Esophagus (tissue), 2 donors: ENCODE data around the gene DCDC2C. TPM values are rescaled to one million over a fixed set of nuclear protein-coding genes. Genes with fewer than 3 reads are reported as not detected.

Experiments used
- H3K27ac ChIP-seq, 2 donors: one replicate each; pipeline ENCODE4 v1.5.1; 2013; ENCODE audit warnings: low read depth in 2 of 2, mild to moderate bottlenecking in 2 of 2, inconsistent platforms in 1 of 2, low read length in 1 of 2, moderate library complexity in 1 of 2
- H3K27me3 ChIP-seq, 2 donors: one replicate each; pipeline ENCODE4 v1.6.1; 2013; ENCODE audit warnings: low read length in 2 of 2, control low read depth in 1 of 2, mild to moderate bottlenecking in 1 of 2; ENCODE audit not compliant: insufficient read depth in 2 of 2, control insufficient read depth in 1 of 2
- H3K36me3 ChIP-seq, 2 donors: one replicate each; pipeline ENCODE4 v1.6.1; 2013; ENCODE audit warnings: low read length in 1 of 2; ENCODE audit not compliant: control insufficient read depth in 2 of 2, insufficient read depth in 2 of 2
- H3K4me1 ChIP-seq, 2 donors: one replicate each; pipeline ENCODE4 v1.6.1; 2013; ENCODE audit warnings: low read length in 1 of 2; ENCODE audit not compliant: control insufficient read depth in 2 of 2, insufficient read depth in 2 of 2
- H3K4me3 ChIP-seq, 2 donors: one replicate each; pipeline ENCODE4 v1.5.1; 2013; ENCODE audit warnings: low read length in 2 of 2, mild to moderate bottlenecking in 2 of 2, low read depth in 1 of 2, moderate library complexity in 1 of 2
- H3K9me3 ChIP-seq, 2 donors: one replicate each; pipeline ENCODE4 v1.6.1; 2013; ENCODE audit warnings: mild to moderate bottlenecking in 2 of 2, low read depth in 1 of 2, low read length in 1 of 2, moderate library complexity in 1 of 2; ENCODE audit not compliant: control insufficient read depth in 2 of 2, insufficient read depth in 1 of 2
- WGBS, 2 donors: extraction: QIAGEN DNeasy Blood & Tissue Kit; methylation state at CpG; one replicate each; pipeline ENCODE4 v1.1.7; 2013; 5-methylcytosine and 5-hydroxymethylcytosine counted together
- polyA plus RNA-seq, 2 donors: library from polyadenylated mRNA; stranded (reverse); fragments of 200-250 nt; gene quantifications; one replicate each; pipeline ENCODE4 v1.2.3, GENCODE V29; 2013
- donor health status: healthy with polysubstance abuse.
- donor health status: Bipolar disorder and iron deficiency.

Gene DCDC2C
- polyA plus RNA-seq, 2 donors = 0.04 TPM; not detected in 1

DNA sequence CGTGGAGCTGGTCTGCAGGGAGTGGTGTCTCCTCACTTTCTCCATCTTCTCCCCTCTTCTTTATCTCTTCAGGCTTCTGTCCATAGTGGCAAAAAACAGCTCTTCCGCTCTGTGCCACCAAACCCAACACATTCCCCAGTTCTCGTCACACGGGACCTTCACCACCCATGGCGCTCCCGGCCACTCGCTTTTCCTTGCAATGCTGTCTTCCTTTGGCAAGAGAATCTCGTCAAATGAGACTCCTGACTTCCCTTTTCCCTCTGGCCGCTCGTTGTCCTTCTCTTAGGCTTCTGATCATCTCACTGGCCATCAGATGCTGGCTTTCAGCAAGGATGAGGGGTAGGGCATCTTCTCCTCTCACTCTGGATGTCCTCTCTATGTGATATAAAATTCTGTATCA lies 72.9 kb downstream of the DCDC2C start:
- H3K4me3 ChIP-seq = no peak overlapping the region
- no peaks in the 10 kb centered on the region for H3K36me3 ChIP-seq
- H3K9me3 ChIP-seq = no peaks in the 10 kb centered on the region
- WGBS, 2 donors = 91 to 92% methylated on average over 10 of the region's 10 CpGs
- no peaks in the 10 kb centered on the region for H3K27me3 ChIP-seq
- H3K4me1 ChIP-seq = no peaks in the 10 kb centered on the region
- H3K27ac ChIP-seq = no peak overlapping the region

- Histone ChIP-seq H3K36me3 (no peaks in the 10 kb centered on the region), H3K27ac (no peak overlapping the region), H3K9me3 (no peaks in the 10 kb centered on the region), H3K4me1 (no peaks in the 10 kb centered on the region), H3K4me3 (no peak overlapping the region), H3K27me3 (no peaks in the 10 kb centered on the region)
- WGBS, 2 donors = 73% methylated on average over 11 of the region's 11 CpGs
Observed at GRCh38 chr2:3777966-3778365, 74.6 kb downstream of the DCDC2C start.

- WGBS, 2 donors = 69 to 77% methylated on average over 24 of the region's 24 CpGs
- H3K9me3 ChIP-seq = no peaks in the 10 kb centered on the region
- no peak overlapping the region for H3K27ac ChIP-seq
- H3K27me3 ChIP-seq = no peaks in the 10 kb centered on the region
- H3K4me3 ChIP-seq = no peak overlapping the region
- no peaks in the 10 kb centered on the region for H3K4me1 ChIP-seq
- H3K36me3 ChIP-seq = no peaks in the 10 kb centered on the region
Observed at GRCh38 chr2:3778851-3779495, 75.6 kb downstream of the DCDC2C start.

DNA sequence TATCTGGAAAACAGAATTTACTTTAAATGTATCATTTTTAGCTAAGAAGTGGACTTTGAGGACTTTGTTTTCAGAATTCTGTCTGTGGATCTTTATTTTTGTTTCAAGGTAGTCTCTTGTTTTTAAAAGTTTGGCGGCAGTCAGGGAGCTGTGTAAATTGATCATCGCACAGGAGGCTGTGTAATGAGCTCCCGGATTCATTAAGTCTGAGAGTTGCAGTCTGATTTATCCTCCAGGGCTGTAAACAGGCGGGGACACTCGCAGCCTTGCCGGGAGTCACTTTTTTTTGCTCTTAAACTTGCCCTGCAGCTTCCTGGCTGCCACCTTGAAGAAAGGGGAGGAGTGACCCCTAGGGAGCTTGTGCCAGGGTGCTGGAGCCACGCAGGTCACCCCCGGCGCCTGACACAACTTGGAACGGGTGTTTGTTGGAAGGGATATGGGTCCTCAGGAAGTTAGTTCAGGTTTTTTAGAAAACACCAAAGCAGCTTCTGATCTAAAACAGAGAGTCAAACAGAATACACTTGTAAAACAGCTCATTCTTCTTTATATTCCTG lies 76.2 kb downstream of the DCDC2C start:
- Histone ChIP-seq H3K4me3 (no peak overlapping the region), H3K4me1 (no peaks in the 10 kb centered on the region), H3K9me3 (no peaks in the 10 kb centered on the region), H3K27me3 (no peaks in the 10 kb centered on the region), H3K27ac (no peak overlapping the region), H3K36me3 (no peaks in the 10 kb centered on the region)
- 32 to 37% methylated on average over 10 of the region's 10 CpGs for WGBS, 2 donors

DNA sequence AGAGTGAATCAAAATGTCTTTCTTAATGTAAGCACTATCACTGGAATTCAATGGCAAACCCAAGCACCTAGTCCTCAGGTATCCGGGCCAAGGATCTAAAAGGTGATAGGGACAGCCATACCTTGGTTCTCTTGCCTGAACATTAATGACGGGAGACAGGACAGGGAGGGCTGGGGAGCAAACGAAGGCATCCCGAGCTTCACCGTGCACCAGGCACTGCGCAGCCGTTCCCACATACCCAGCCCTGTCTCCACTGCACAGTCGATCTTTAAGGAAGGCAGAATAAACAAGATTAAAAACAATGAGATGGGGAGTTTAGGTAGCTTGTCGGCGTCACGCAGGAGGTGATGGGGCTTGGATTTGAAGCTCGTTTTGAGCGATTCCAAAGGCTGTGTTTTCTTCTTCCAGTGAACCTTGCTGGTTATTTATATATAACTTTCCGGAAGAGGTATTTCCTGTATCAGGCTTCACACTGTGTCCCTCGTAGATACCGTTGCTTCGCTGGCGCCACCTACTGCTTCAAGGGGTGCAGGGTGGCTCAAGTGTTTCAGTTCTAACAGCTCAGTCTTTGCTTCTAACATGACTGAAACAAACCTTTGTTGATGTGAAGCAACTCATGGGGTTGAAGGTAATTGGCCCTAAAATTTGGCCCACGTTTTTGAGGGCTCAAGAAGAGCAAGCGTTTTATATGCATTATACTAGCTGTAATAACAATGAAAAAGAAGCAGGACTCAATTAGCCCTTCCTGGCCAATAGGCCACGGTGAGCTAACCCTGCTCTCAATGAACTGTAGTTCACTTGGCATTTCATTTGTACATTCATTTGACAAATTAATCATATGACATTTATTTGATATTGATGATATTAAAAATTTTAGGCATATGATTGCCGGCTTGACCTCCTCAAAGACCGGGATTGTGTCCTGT lies 77.4 kb downstream of the DCDC2C start:
- Histone ChIP-seq H3K27ac (no peak overlapping the region), H3K36me3 (no peaks in the 10 kb centered on the region), H3K27me3 (no peaks in the 10 kb centered on the region), H3K9me3 (no peaks in the 10 kb centered on the region), H3K4me1 (no peaks in the 10 kb centered on the region), H3K4me3 (no peak overlapping the region)
- 36 to 46% methylated on average over 23 of the region's 23 CpGs for whole genome bisulfite sequencing, 2 donors

GRCh38 chr2:3784731-3785130 lies 81.4 kb downstream of the DCDC2C start:
- H3K36me3 ChIP-seq = no peaks in the 10 kb centered on the region
- 69 to 73% methylated on average over 4 of the region's 4 CpGs for WGBS, 2 donors
- H3K9me3 ChIP-seq = peaks cover 0 to 2% of the 10 kb centered on the region in 2 donors
- H3K4me1 ChIP-seq = no peaks in the 10 kb centered on the region
- H3K27me3 ChIP-seq = no peaks in the 10 kb centered on the region
- H3K27ac ChIP-seq = no peak overlapping the region
- no peak overlapping the region for H3K4me3 ChIP-seq

DNA sequence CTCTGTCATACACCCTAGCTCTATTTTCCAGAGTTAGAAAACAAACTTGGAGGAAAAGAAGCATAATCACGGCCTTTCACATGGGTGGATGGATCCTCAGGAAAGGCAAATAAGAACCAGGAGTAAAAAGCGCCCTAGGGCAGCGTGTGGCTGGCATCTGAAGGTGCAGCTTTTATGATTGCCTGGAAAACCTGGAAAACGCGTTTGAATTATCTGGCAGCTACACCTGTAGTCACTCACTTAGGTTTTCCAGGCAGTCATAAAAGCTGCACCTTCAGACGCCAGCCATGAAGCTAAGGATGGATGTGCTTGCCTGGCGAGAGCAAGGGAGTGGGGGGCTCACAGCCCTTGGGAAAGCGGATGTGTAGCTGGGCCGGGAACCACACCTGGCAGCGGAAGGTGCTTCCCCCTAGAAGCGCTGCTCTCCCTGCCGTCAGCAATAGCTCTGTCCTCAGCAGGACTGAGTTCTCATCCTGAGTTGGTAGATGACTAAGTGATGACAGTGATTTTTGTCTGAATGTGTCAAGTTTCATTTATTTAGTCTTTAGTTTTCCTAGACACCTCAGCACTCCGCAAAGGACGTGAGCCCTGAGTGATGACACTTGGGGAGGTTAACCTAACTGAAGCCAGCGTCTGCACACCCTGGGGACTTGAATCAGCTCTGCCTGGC lies 82.0 kb downstream of the DCDC2C start:
- no peaks in the 10 kb centered on the region for H3K4me1 ChIP-seq
- H3K27ac ChIP-seq = no peak overlapping the region
- no peaks in the 10 kb centered on the region for H3K36me3 ChIP-seq
- H3K9me3 ChIP-seq = peaks cover 0 to 2% of the 10 kb centered on the region in 2 donors
- H3K27me3 ChIP-seq = no peaks in the 10 kb centered on the region
- no peak overlapping the region for H3K4me3 ChIP-seq
- 55 to 69% methylated on average over 15 of the region's 15 CpGs for WGBS, 2 donors

DNA sequence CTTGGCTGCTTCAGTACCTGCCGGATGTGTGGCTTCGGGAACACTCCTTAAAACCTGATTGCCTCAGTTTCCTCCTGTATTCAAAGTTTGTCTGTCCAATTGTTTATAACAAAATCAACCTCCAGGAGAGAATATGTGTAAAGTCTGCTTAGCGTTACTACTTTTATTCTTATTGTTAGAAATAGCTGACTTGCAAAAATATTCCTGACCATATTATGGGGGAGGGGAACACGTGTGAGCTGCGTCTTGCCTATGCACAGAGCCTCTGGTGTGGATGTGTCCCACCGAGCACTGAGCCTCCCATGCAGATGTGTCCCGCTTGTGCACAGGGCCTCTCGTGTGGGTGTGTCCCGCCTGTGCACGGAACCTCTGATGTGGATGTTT lies 82.5 kb downstream of the DCDC2C start:
- no peaks in the 10 kb centered on the region for H3K27me3 ChIP-seq
- H3K36me3 ChIP-seq = no peaks in the 10 kb centered on the region
- no peak overlapping the region for H3K4me3 ChIP-seq
- WGBS, 2 donors = 84 to 93% methylated on average over 10 of the region's 10 CpGs
- no peaks in the 10 kb centered on the region for H3K4me1 ChIP-seq
- H3K27ac ChIP-seq = no peak overlapping the region
- H3K9me3 ChIP-seq = peaks cover 0 to 2% of the 10 kb centered on the region in 2 donors

GRCh38 chr2:3787768-3788167 lies 84.4 kb downstream of the DCDC2C start:
- H3K36me3 ChIP-seq = no peaks in the 10 kb centered on the region
- no peaks in the 10 kb centered on the region for H3K27me3 ChIP-seq
- H3K4me3 ChIP-seq = no peak overlapping the region
- H3K9me3 ChIP-seq = peaks cover 0 to 2% of the 10 kb centered on the region in 2 donors
- H3K27ac ChIP-seq = no peak overlapping the region
- no peaks in the 10 kb centered on the region for H3K4me1 ChIP-seq
